ENCODE measurements around the gene SERHL2.
A peak's percentile ranks its signal among the peaks of the same experiment; 100 is the strongest.
"Not testable (repeated sequence)": the region's sequence is repeated elsewhere in the genome, so short reads cannot be mapped to it uniquely, and the experiment has no call there.

Gene SERHL2

DNA sequence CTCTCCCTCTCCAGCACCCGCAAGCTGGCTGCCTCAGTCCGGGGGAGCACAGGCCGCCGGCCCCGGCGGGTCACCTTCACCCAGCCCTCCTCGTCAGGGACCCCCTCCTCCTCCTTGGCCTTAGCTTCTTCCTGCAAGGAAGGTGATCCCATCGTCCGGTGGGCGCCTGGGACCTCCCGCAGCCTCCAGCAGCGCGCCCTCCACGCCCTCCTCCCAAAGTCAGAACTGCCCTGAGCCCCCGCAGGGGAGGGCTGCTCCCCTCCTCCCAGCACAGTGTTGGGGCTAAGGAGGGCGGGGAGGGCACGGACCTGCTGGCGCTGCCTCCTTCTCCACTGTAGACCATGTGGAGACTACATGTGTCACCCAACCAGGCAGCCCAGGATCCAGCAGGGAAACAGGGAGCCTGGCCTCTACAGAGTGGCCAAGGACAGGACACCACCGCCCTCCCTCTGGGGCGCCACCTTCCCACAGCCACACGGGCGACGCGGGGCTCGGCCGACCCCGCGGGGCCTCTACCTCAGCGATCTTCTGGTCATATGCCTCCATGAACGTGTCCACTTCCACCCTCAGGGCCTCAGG is 22.3 kb downstream of the SERHL2 start:
- not testable (repeated sequence) for DNase-seq

DNA sequence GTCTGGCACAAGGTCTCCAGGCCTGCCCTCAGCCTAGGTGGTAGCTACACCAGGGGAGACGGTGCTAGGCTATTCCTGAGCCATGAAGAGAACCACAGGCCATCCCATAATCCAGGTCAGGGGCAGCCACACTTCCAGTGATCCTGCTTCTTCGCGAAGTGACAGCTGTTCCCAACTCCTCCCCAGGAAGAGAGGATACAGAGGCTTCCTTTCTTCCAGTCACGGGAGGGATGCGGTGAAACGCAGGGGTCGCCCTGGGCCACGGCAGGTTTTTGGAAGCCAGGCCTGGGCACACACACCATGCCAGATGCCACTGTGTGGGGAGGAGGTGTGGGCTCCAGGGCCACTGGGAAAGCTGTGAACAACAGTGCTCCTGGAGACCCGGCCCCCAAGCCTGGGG is 23.4 kb downstream of the SERHL2 start:
- DNase-seq = not testable (repeated sequence)

DNA sequence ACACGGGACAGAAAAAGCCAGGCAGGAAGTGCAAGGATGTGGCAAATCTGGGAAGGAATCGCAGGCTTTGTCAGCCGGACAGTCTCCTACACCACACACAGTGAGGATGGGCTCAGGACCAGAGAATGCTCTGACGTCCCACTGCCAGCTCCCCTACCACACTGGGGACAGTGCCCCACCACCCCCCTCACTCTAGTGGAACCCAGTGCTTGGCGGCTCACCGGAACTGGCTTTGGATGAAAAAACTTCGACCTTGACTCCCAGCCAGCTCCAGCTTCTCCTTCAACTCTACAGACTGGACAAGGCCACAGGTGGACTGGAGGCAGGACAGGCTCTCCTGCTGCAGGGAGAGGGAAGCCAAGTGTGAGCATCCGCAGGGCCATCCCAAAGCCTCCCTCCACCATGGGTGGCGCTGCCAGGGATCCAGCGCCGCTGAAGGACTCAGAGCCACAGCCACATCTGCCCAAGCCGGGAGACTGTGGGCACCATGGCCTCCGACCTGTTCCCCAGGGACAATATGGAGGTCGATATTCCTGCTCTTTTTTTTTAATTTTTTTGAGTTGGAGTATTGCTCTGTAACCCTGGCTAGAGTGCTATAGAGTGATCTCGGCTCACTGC is 24.0 kb downstream of the SERHL2 start:
- DNase-seq = no peak

DNA sequence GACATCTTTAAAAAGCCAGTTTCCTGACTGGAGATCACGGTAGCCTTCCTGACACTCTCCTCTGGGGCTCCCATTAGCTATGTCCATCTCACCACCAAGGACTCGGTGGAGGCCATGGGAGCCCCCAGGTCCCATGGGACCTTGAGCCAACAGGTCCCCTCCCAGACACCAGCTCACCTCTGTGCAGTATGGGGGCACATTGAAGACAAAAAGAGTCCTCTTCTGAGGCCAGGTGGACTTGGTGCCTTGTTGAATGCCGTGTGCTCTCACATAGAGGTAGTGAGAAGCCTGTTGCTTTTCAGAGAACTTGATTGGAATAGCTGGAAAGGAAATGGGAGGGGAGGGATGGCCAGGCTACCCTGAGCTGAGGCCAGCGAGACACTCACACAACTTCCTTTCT is 26.3 kb downstream of the SERHL2 start:
- DNase-seq = not testable (repeated sequence)

DNA sequence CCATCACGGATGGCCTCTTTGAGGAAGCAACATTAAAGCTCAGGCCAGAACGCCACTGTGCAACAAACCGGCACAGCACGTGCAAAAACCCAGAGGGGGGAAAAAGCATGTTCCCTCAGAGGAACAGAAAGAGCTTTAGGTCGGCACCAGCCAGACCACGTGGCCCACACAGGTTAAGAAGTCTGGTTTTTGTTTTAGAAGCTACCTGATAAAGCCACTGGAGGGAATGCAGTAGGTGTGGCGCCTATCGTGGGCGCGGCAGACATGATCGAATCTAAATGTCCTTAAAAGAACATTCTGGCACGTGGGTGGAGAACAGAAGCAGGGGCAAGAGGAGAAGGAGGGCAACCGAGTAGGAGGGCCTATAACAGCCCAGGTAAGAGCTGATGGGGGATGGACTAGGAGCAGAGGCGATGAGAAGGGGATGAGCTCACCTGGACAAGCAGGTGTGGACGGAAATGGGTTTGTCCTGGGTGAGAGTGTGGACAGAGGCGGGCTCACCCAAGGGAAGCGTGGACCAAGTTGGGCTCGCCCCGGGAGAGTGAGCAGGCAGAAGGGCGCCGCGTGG is 27.5 kb downstream of the SERHL2 start:
- DNase-seq = not testable (repeated sequence)

DNA sequence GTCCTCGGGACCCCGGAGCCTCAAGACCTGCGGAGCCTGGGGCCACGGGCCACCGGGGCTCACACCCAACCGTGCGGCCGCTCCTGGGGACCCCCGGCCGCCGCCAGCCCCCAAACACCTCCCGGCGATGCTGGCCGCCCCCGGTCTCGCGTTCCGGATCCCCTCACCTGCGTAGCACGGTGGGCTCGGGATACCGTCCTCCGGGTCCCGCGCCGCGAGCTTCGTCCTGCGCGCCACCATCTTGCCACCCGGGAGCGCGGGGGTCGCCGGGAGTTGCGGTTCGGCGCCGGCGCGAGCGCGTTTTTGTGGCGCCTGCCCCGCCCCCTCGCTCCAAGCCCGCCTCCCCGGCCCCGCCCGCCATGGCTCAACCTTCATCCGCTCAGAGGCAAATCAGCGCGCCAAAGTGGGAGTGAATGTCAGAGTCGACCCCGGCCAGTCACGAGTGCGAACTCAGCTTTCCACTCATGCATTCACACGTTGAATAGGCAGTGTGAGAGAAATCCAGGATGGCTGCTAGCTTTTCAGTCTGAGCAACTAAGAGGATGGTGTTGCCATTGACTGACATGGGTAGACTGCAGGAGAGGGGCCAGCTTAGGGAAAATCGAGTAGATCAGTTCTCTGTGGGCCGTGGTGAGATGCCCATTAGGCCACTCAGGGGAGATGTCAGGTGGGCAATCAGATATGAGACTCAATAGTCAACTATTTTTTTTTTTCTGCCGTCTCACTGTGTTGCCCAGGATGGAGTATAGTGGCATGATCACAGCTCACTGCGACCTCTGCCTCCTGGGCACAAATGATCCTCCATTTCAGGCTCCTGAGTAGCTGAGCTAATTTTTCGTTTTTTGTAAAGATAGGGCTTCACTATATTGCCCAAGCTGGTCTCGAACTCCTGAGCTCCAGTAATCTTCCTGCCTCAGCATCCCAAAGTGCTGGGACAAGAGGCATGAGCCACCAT is 28.3 kb downstream of the SERHL2 start:
- DNase-seq = peak; percentile 39

DNA sequence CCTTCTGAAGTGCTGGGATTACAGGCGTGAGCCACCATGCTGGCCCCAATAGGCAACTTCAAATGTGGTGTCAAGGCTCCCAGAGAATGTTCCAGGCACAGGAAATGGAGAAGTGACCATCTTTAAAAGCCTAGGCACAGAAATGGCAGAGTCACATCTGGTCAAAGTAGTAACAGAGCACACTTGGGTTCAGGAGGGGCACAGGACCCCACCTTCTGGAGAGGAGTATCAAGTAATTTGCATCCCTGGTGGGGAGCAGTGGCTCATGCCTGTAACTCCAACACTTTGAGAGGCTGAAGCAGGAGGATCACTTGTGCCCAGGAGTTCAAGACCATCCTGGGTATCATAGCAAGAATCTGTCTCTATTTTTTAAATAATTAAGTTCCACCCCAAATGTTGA is 29.2 kb downstream of the SERHL2 start:
- no peak for DNase-seq

DNA sequence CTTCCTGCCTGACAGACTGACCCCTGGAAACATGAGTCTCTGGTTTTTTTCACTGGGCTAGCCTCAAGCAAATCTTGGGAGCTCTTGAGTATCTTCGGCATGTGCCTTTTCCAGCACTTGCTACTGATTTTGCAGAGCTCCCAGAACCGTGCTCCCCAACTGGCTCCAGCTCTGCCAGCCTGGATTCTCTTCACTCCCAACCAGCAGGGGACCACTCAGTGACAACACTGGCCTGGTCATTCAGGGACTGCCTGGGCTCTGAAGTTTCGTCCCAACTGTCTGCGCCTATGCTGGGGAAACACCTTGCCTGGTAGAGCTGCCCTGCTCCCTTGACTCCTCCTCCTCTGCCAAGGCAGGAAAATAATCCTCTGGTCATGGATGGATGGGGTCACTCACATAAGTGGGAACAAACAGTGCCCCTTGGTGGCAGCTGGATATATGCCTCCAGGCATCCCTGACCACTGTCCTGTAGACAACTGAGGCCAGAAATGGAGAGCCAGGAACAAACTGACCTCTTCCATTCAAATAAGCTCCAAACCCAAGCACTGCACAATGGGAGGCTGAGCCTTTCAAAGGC is 30.7 kb downstream of the SERHL2 start:
- DNase-seq = no peak

DNA sequence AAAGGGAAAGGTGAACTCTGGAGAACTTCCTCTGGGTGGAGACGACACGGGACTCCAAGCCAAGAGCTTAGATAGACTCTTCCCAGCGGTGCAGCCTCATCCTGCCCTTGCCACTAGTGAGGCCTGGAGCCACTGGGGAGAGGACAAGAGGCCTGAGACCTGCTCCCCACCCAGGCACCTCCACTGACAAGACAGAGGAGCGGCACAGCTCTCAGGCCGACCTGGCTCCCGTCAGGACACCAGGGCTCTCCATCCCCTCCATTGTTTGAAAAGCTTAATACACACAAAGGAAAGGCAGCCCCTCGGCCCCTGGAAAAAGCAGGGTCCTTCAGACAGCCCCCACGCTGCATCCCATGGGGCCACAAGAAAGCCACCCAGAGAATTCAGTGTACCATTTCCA is 31.3 kb downstream of the SERHL2 start:
- no peak for DNase-seq

DNA sequence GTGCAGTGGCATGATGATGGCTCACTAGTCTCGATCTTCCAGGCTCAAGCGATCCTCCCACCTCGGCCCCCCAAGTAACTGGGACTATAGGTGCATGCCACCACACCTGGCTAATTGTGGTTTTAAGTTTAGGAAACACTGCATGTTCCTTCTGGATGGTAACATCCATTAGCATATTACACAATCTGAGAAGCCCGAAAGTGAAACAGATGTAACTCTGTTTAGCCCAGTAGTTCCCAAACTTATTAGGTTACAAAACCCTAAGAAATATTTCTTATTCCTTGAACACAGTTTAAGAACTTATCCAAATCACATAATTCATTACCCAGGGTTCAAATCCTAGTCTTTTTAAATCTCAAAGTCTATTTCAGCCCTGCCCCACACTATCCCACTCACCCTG is 32.6 kb downstream of the SERHL2 start:
- no peak for DNase-seq

DNA sequence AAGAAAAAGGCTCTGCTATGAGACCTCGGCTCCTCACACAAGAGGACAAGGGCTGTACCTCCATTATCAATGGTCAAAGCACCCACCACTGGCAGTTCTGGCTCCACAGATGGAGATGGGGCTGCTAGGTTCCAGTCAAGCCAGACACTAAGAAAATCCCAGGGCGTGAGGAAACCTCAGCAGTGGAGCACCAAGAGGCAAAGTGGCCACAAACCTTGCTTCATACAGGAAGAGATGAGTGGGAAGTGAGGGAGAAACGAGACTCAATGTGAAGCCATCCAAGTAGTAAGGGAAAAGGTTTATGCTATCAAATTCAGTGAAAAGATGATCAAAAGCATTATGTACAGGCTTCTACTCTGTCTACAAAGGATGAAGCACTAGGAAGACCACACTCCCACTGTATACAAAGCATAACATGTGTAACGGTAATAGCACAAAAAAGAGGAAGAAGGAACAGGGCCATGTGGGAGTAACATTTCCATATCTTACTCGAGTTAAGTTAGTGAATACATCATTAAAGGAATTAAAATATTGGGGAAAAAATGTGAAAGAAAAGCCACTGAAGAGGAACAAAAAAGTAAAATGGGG is 33.9 kb downstream of the SERHL2 start:
- DNase-seq = no peak

DNA sequence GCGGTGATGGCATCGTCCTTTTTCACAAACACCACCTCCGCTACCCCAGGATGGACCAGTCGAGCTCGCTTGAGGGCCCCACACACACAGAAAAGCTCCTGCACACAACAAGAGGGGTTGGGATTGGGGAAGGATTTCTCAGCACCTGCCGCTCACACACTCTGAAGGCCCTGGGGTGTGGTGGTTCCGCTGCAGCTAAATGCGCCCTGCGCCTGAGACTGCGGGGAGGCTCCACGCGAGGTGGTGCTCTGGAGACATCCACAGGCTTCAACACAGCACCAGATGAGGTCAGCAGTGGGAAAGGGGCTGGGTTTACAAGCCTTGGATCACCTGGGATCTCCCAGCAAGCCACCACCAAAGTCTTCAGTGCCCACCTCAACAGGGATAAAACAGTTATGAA is 38.2 kb downstream of the SERHL2 start:
- no peak for DNase-seq

DNA sequence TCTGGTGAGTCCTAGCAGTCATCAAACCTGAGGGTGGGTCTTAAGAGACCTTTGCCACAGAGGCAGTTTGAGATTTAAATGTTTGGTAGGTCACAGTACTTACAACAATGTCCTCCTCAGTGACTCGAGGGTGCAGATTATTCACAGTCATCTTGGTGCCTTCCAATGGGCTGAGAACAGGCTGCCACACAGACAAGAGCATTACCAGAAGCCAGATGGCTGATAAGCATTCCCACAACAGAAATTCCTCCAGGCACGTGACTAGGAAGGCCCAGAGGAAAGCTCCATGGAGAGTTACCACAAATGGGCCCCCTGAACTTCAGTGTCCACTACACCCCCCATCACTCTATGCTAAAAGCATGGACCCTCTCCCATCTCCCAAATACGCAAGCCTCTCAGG is 41.7 kb downstream of the SERHL2 start:
- DNase-seq = no peak

DNA sequence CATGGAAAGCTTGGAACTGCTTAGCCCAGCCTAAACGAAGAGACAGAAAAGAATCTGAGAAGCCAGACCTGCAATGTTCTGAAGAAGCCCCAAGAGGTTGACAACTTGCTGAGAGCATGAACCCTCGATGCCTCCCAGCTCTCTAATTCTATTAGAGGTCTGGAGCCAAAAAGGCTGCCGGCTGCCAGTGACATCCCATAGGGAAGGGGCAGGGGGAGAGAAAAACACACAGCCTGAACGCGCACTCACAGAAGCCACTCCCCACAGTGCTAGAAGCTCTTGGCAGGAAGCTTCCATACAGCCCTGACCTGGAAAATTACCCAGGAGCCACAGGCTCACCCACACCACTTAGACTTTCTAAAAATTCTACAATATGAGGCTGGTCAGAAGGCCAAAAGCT is 42.6 kb downstream of the SERHL2 start:
- no peak for DNase-seq

DNA sequence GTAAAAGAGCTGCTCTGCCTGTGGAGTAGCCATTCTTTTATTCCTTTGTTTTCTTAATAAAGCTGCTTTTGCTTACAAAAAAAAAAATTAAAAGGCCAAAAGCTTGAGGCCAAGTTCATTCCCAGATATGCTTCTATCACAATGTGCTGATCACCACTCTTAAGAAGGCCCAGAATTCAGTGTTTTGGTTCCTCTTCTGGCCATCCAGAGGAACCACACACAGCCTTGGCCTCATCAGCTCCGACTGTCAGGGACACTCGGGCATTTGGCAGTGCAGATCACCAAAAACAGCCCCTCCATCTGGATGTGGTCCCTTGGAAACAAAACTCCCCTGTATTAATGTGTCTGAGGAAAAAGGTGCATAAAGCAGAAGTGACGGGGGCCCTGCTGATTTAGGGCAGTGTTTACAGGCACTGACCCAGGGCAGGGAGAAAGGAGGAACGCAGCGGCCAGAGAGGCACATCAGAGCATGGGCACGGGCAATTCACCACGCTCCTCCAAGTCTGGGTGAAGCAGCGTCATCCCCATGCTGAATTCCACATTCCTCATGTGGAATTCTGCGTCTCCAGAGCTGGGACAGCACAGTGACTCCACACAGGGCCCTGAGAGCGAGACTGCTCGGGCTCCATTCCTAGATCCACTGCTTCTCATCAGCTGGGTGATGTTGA is 43.2 kb downstream of the SERHL2 start:
- DNase-seq = no peak

DNA sequence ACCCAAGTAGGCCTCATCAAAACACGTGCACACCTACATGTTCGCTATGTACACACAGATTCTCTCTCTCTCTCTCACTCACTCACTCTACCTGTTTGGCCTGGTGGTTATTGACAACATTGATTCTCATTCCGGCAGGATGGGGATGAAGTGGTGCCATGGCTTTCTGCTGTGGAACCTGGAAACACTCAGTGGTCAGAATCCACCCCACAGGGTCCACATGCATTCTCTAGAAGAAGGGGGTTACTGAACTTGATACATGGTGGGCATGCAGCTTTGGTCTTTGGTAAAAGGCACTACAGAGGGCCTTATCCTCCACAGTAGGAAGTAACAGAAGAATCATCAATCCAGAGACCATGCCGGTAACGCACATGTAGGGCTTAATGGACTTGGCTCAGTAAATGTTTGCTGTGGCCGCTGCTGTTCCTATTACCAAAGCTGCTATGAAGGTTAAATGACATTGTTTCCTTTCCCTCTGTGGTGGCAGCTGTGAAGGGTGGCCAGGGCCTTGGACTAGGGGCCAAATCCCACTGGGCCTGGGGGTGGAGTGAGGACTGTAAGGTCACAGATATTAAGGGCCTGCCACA is 48.2 kb downstream of the SERHL2 start:
- no peak for DNase-seq

DNA sequence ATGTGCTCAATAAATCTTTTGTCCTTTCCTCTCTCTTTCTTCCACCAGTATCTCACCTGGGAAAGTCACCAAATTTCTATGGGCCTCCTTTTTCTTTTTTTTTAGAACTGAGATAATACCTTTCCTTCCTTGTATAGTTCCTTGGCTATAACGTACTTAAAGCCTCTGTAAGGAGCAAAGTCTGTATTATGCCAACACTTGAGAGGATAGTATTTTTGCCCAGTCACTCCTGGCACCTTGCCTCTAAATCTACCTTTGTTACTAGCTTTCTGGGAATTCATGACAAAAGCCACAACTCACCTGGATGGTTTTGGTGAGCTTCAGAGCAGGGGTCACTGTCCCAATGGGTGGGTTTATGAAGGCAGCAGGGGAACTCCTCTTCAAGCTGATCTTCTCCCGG is 48.7 kb downstream of the SERHL2 start:
- no peak for DNase-seq

DNA sequence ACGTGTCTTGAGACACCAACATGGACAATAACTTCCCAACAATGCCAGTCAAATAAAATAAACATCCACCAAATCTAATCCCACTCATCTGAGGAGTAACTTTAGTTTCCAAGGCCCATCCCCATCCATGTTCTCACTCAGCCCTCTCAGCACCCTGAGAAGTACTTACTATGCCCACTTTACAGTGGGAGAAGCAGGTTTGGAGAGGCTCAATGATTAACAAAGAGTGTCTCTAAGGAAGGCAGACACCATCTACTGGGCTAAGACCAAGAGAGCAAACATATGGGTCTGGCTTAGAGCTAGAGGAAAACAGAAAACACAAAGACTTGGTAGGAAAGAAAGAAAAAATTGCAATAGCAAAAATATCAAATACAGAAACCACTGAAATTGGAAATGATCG is 49.7 kb downstream of the SERHL2 start:
- DNase-seq = no peak

DNA sequence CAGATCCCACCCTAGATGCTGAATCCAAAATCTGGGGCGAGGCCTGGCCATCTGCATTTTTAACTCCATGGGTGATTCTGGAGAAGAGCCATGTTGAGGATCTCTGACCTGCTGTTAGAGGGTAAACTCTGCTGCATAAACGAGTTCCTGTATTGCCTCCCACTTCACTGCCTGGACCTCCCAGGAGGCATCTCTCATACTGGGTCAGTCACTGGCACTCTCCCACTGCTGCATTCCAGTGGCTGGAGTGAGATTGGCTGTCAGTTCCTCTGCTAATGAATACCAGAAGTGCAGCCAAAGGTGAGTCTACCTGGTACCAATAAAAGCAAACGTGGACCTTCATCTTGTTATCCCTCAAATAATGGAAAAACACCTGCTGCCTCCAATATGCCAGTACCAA is 50.6 kb downstream of the SERHL2 start:
- DNase-seq = peak; percentile 47

DNA sequence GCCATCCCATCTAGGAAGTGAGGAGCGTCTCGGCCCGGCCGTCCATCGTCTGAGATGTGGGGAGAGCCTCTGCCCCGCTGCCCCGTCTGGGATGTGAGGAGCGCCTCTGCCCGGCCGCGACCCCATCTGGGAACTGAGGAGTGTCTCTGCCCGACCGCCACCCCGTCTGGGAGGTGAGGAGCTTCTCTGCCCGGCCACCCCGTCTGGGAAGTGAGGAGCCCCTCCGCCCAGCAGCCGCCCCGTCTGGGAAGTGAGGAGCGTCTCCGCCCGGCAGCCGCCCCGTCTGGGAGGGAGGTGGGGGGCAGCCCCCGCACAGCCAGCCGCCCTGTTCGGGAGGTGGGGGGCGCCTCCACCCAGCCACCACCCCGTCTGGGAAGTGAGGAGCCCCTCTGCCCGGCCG is 53.9 kb downstream of the SERHL2 start:
- DNase-seq = not testable (repeated sequence)

DNA sequence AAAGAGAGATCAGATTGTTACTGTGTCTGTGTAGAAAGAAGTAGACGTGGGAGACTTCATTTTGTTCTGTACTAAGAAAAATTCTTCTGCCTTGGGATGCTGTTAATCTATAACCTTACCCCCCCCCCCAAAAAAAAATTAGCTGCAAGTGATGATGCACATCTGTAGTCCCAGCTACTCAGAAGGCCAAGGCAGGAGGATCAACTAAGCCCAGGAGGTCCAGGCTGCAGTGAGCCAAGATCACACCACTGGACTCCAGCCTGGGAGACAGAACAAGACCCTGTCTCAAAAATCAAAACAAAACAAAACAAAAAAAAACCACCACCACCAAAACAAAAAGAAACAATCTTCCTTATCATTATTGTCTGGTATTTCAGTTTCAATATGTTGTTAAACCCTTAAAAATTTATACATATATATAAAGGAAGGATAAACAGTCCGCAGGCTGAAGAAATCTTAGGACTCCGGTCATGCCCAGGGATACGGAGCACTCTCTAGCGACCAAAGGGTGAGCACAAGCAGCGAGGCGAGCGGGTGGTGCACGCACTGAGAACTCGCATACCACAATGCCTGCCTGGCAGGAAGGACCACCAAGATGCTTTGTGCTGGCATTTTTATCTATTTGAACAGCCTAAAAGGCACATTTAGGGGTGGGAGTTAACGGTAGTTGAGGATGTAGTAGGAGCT is 54.5 kb downstream of the SERHL2 start:
- no peak for DNase-seq

All from NCI-H226 (cell line).